PC-3 (cell line): ENCODE results near the gene TLCD2. TPM values are rescaled to one million over a fixed set of nuclear protein-coding genes. Genes with fewer than 3 reads are reported as not detected.
A peak's percentile ranks its signal among the peaks of the same experiment; 100 is the strongest.

ENCODE experiments used
- ATAC-seq: fragments of 200-7000 bp; cut with Tn5 transposase; 2 replicates; pipeline ENCODE4 v1.9.1; 2020; ENCODE audit warnings: mild to moderate bottlenecking, moderate library complexity
- Bru-seq: library from RNA; stranded (reverse); fragments of 400-500 nt; gene quantifications from one replicate; lab custom pipeline; 2021; lab: Mats Ljungman, UMichigan
- BruChase-seq, 2 experiments: library from RNA; stranded (reverse); fragments of 400-500 nt; gene quantifications; one replicate each; lab custom pipeline; 2021; lab: Mats Ljungman, UMichigan
- BruUV-seq: library from RNA; stranded (reverse); fragments of 400-500 nt; replicated peaks from 2 replicates; lab custom pipeline; 2021; lab: Mats Ljungman, UMichigan
- CTCF ChIA-PET: fragments of 300-600 bp; sonication (Branson Sonifier 250); formaldehyde crosslinking; loops from one replicate; lab custom pipeline; 2022; ENCODE audit warnings: antibody characterized with exemption; lab: Charles Lee
- POLR2A ChIA-PET: fragments of 300-600 bp; sonication (Branson Sonifier 250); formaldehyde crosslinking; loops from one replicate; lab custom pipeline; 2022; ENCODE audit warnings: antibody characterized with exemption; ENCODE audit not compliant: unreplicated experiment; lab: Charles Lee
- DNase-seq: peaks from one replicate; pipeline ENCODE4 v3.0.0-alpha.2; 2015
- H2AFZ ChIP-seq: fragments of 300-600 bp; sonication (generic); 2 replicates; pipeline ENCODE4 v1.6.0; 2016; ENCODE audit warnings: antibody characterized with exemption, low read length
- H3F3A ChIP-seq: fragments of 300-600 bp; sonication (generic); one replicate; pipeline ENCODE4 v1.6.0; 2017; ENCODE audit warnings: antibody characterized with exemption, low read length, control low read depth, mild to moderate bottlenecking; ENCODE audit not compliant: unreplicated experiment
- H3K27ac ChIP-seq: fragments of 300-600 bp; sonication (generic); 2 replicates; pipeline ENCODE4 v1.5.1; 2016; ENCODE audit warnings: mild to moderate bottlenecking, low read length
- H3K27me3 ChIP-seq: fragments of 300-600 bp; sonication (generic); 2 replicates; pipeline ENCODE4 v1.6.1; 2016; ENCODE audit warnings: low read length, mixed read lengths
- H3K36me3 ChIP-seq: fragments of 300-600 bp; sonication (generic); 2 replicates; pipeline ENCODE4 v1.6.1; 2016; ENCODE audit warnings: low read depth, mixed run types, low read length, mixed read lengths
- H3K4me1 ChIP-seq: fragments of 300-600 bp; sonication (generic); 2 replicates; pipeline ENCODE4 v1.5.1; 2016; ENCODE audit warnings: low read length; ENCODE audit not compliant: insufficient read depth
- H3K4me2 ChIP-seq: fragments of 300-600 bp; sonication (generic); 2 replicates; pipeline ENCODE4 v1.6.0; 2016; ENCODE audit warnings: low read length
- H3K4me3 ChIP-seq: fragments of 300-600 bp; sonication (generic); 2 replicates; pipeline ENCODE4 v1.5.1; 2016; ENCODE audit warnings: mild to moderate bottlenecking, low read length, mixed read lengths
- H3K79me2 ChIP-seq: fragments of 300-600 bp; sonication (generic); 2 replicates; pipeline ENCODE4 v1.6.1; 2017; ENCODE audit warnings: low read length, mixed read lengths
- H3K9ac ChIP-seq: fragments of 300-600 bp; sonication (generic); 2 replicates; pipeline ENCODE4 v1.6.0; 2016; ENCODE audit warnings: mild to moderate bottlenecking, low read length
- H3K9me2 ChIP-seq: fragments of 300-600 bp; sonication (generic); replicated peaks from 2 replicates; pipeline ENCODE4 v1.6.1; 2016; ENCODE audit warnings: mixed run types, low read length, mixed read lengths
- H3K9me3 ChIP-seq: fragments of 300-600 bp; sonication (generic); 2 replicates; pipeline ENCODE4 v1.6.1; 2016; ENCODE audit warnings: low read length, mixed read lengths
- H4K20me1 ChIP-seq: fragments of 300-600 bp; sonication (generic); 2 replicates; pipeline ENCODE4 v1.6.1; 2016; ENCODE audit warnings: low read length, mixed read lengths
- EZH2 ChIP-seq: fragments of 300-600 bp; sonication (generic); IDR thresholded peaks from one replicate; pipeline ENCODE4 v1.6.1; 2017; ENCODE audit warnings: antibody characterized with exemption, mild to moderate bottlenecking, low read length; ENCODE audit not compliant: unreplicated experiment
- EZH2phosphoT487 ChIP-seq: fragments of 300-600 bp; sonication (generic); IDR thresholded peaks from 2 replicates; pipeline ENCODE4 v1.6.1; 2018; ENCODE audit warnings: mild to moderate bottlenecking, antibody characterized with exemption, low read length, borderline replicate concordance
- intact Hi-C: fragments of 100-400 bp; cut with micrococcal nuclease; formaldehyde crosslinking; loops from 2 replicates; pipeline ENCODE4 v1.9.0; 2023
- long read RNA-seq: library from polyadenylated mRNA; unstranded; transcript quantifications from one replicate; pipeline ENCODE4 v2.0.0, GENCODE V29; 2021; ENCODE audit not compliant: unreplicated experiment
- total RNA-seq: library from RNA; depleted of rRNA; stranded (reverse); fragments of >200 nt; gene quantifications from 2 replicates; pipeline ENCODE4 v1.2.3, GENCODE V29; 2014; rRNA removed
- TF ChIP-seq, protein P1 (sequence below): fragments of 300-600 bp; sonication (generic); conservative IDR thresholded peaks from 2 replicates; pipeline ENCODE4 v1.5.1; 2017; ENCODE audit warnings: antibody characterized with exemption, low read depth, mild to moderate bottlenecking, low read length

TLCD2 gene, protein sequence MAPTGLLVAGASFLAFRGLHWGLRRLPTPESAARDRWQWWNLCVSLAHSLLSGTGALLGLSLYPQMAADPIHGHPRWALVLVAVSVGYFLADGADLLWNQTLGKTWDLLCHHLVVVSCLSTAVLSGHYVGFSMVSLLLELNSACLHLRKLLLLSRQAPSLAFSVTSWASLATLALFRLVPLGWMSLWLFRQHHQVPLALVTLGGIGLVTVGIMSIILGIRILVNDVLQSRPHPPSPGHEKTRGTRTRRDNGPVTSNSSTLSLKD
- total RNA-seq (0.63 and 0.77 TPM in 2 replicates), Bru-seq, nascent RNA (percentile 59 among the genes with signal in this experiment), BruChase-seq, experiment 1, labeled RNA remaining after a 6-hour chase (percentile 78 among the genes with signal in this experiment), BruChase-seq, experiment 2, labeled RNA remaining after a 2-hour chase (percentile 60 among the genes with signal in this experiment)
- long read RNA-seq, full-length matches to known transcripts = 1 of 7 reads
- long read RNA-seq, partial matches to known transcripts = 0 of 7 reads
- long read RNA-seq, other reads (novel, unspliced or antisense) = 6 of 7 reads

DNA sequence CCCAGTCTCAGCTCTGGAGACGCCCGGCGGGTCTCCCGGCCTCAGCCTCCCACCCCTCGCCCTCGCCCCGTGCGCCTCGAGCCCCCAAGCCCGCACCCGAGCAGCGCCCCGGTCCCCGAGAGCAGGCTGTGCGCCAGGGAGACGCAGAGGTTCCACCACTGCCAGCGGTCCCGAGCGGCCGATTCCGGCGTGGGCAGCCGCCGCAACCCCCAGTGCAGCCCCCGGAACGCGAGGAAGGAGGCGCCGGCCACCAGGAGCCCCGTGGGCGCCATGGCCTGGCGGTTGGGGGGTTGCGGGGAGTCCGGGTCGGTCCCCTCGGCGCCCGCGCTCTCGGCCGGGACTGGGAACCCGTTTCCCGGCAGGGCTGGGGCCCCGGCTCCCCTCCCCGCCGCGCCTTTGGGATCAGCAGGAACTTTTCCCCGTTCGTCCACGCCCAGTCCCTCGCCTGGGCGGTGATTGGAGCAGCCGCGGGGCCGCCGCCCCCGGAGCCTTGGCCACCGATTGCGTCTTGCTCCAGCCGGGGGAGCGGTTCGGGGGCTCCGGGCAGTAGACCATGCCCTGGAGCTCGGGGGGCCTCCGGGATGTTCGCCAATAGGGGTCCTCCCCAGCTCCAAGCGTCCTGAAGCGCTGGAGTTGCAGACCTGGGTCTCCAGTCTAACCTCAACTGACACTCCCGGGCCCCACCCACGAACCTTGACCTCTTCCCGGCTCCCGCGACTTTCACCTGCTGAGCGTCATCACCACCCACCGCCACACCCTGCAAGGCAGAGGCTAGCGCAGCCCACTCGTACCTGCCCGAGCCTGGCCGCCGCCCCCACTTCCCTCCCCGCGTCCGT is at the start of gene TLCD2:
TLCD2 (minus strand) TSS at position 407 of the 836 bp plus-strand sequence; CDS start at position 272, 135 bp downstream.
- BruUV-seq = no TSS peak
- peaks cover 21% of the 10 kb centered on the region for H3K36me3 ChIP-seq
- H3K9ac ChIP-seq = peak within 1 kb of the TSS; percentile 63
- H3K4me3 ChIP-seq = peak within 1 kb of the TSS; percentile 70
- H3K4me1 ChIP-seq = peaks cover 33% of the 10 kb centered on the region
- no peaks in the 10 kb centered on the region for H3K27me3 ChIP-seq
- H3K79me2 ChIP-seq = peaks cover 38% of the 10 kb centered on the region
- POLR2A ChIA-PET = interaction anchor here (0.5 to 0.6 kb wide), 2 partner anchors 10 to 12 kb away, joined by 3 to 7 read pairs; no protein-coding TSS in a partner anchor
- H3K9me2 ChIP-seq = no peaks in the 10 kb centered on the region
- peaks cover 35% of the 10 kb centered on the region for H4K20me1 ChIP-seq
- TF ChIP-seq EZH2 = no peak
- DNase-seq (peak; percentile 62), ATAC-seq (peak; percentile 61)
- CTCF ChIA-PET = no interaction called here
- H2AFZ ChIP-seq = peak within 1 kb of the TSS; percentile 45; the same call in 1 of the 2 replicates
- no peaks in the 10 kb centered on the region for H3K9me3 ChIP-seq
- intact Hi-C loops = loop anchor here (2.0 kb wide), 1 partner anchor 25 kb away; the partner anchor contains the start of gene PRPF8
- H3K4me2 ChIP-seq = peak within 1 kb of the TSS; percentile 93
- H3K27ac ChIP-seq = peak within 1 kb of the TSS; percentile 57
- H3F3A ChIP-seq = peaks cover 13% of the 10 kb centered on the region

DNA sequence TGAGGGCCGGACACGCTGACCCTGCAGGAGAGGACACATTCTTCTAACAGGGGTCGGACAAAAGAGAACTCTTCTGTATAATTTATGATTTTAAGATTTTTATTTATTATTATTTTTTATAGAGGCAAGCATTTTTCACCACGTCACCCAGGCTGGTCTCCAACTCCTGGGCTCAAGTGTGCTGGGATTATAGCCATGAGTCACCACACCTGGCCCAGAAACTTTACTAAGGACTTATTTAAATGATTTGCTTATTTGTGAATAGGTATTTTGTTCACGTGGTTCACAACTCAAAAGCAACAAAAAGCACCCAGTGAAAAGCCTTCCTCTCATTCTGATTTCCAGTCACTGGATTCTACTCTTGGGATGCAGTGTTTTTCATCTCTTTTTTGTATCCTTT is 49.4 kb upstream of the TLCD2 start:
- Histone ChIP-seq H3F3A (no peaks in the 10 kb centered on the region), H3K4me2 (no peak overlapping the region), H3K36me3 (no peaks in the 10 kb centered on the region), H3K9ac (no peak overlapping the region), H4K20me1 (no peaks in the 10 kb centered on the region), H3K9me2 (no peaks in the 10 kb centered on the region), H2AFZ (no peak overlapping the region), H3K27me3 (no peaks in the 10 kb centered on the region), H3K79me2 (no peaks in the 10 kb centered on the region), H3K4me3 (no peak overlapping the region), H3K4me1 (no peaks in the 10 kb centered on the region), H3K9me3 (no peaks in the 10 kb centered on the region), H3K27ac (no peak overlapping the region)
- no peak for TF ChIP-seq EZH2phosphoT487
- TF ChIP-seq, protein P1, sequence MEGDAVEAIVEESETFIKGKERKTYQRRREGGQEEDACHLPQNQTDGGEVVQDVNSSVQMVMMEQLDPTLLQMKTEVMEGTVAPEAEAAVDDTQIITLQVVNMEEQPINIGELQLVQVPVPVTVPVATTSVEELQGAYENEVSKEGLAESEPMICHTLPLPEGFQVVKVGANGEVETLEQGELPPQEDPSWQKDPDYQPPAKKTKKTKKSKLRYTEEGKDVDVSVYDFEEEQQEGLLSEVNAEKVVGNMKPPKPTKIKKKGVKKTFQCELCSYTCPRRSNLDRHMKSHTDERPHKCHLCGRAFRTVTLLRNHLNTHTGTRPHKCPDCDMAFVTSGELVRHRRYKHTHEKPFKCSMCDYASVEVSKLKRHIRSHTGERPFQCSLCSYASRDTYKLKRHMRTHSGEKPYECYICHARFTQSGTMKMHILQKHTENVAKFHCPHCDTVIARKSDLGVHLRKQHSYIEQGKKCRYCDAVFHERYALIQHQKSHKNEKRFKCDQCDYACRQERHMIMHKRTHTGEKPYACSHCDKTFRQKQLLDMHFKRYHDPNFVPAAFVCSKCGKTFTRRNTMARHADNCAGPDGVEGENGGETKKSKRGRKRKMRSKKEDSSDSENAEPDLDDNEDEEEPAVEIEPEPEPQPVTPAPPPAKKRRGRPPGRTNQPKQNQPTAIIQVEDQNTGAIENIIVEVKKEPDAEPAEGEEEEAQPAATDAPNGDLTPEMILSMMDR = no peak
- no peak for TF ChIP-seq EZH2
- ChIA-PET CTCF (no interaction called here), POLR2A (no interaction called here)
- DNase-seq (peak; percentile 53), ATAC-seq (0 out of 2 replicates have a peak, but pooled peaks have one; percentile 45)
- no TSS peak for BruUV-seq
- intact Hi-C loops = no loop called here

DNA sequence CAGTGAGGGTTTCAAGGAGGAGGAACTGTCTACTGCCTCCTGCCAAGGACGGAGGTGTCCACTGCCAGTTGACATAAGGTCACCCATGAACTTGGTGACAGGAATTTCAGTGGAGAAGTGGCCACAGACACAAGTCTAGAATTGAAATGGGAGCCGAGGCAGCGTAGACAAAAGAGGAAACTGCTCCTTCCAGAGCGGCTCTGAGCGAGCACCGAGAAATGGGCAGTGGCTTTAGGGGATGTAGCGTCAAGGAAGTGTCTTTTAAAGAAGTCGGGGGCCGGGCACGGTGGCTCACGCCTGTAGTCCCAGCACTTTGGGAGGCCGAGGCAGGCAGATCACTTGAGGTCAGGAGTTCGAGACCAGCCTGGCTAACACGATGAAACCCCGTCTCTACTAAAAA is 48.6 kb upstream of the TLCD2 start:
- ATAC-seq (no peak), DNase-seq (no peak)
- H3K27ac ChIP-seq = no peak overlapping the region
- no peaks in the 10 kb centered on the region for H3K4me1 ChIP-seq
- no peaks in the 10 kb centered on the region for H4K20me1 ChIP-seq
- no peaks in the 10 kb centered on the region for H3K36me3 ChIP-seq
- H3K4me2 ChIP-seq = no peak overlapping the region
- H3K9me3 ChIP-seq = no peaks in the 10 kb centered on the region
- ChIA-PET CTCF (no interaction called here), POLR2A (no interaction called here)
- H3K9ac ChIP-seq = no peak overlapping the region
- no TSS peak for BruUV-seq
- no peak overlapping the region for H2AFZ ChIP-seq
- no peaks in the 10 kb centered on the region for H3K27me3 ChIP-seq
- no peak overlapping the region for H3K4me3 ChIP-seq
- H3K9me2 ChIP-seq = no peaks in the 10 kb centered on the region
- no peak for TF ChIP-seq EZH2
- TF ChIP-seq EZH2phosphoT487 = no peak
- TF ChIP-seq, protein P1 = no peak
- intact Hi-C loops = no loop called here
- H3K79me2 ChIP-seq = no peaks in the 10 kb centered on the region
- no peaks in the 10 kb centered on the region for H3F3A ChIP-seq
